Brain microvascular endothelial cell (primary cell): ENCODE results near the gene SSR3.

ENCODE experiments used
- DNase-seq: peaks from one replicate; pipeline ENCODE4 v3.0.0-alpha.2; 2020
- H3K27ac ChIP-seq: fragments of 250-450 bp; sonication (Bioruptor Pico); 2 replicates; pipeline ENCODE4 v1.5.1; 2020; ENCODE audit warnings: mild to moderate bottlenecking, moderate library complexity
- H3K27me3 ChIP-seq: fragments of 250-450 bp; sonication (Bioruptor Pico); replicated peaks from 2 replicates; pipeline ENCODE4 v1.5.1; 2020; ENCODE audit warnings: mild to moderate bottlenecking
- H3K36me3 ChIP-seq: fragments of 250-450 bp; sonication (Bioruptor Pico); replicated peaks from 2 replicates; pipeline ENCODE4 v1.5.1; 2020; ENCODE audit warnings: mild to moderate bottlenecking
- H3K4me3 ChIP-seq: 2 replicates; pipeline ENCODE4 v1.5.1; 2011; ENCODE audit warnings: low read depth, mild to moderate bottlenecking, control low read depth, low read length, moderate library complexity
- CTCF ChIP-seq: IDR thresholded peaks from 2 replicates; pipeline ENCODE4 v1.5.1; 2011; ENCODE audit warnings: low read depth, mild to moderate bottlenecking, moderate library complexity, low read length, control low read depth, inconsistent platforms; ENCODE audit errors: missing control alignments
- in situ Hi-C: cut with HindIII; loops from 2 replicates; pipeline ENCODE4 v1.10.0; 2017; ENCODE audit warnings: low sequenced_read_pairs, low pct_ligation_motif_present

The SSR3 gene

DNA sequence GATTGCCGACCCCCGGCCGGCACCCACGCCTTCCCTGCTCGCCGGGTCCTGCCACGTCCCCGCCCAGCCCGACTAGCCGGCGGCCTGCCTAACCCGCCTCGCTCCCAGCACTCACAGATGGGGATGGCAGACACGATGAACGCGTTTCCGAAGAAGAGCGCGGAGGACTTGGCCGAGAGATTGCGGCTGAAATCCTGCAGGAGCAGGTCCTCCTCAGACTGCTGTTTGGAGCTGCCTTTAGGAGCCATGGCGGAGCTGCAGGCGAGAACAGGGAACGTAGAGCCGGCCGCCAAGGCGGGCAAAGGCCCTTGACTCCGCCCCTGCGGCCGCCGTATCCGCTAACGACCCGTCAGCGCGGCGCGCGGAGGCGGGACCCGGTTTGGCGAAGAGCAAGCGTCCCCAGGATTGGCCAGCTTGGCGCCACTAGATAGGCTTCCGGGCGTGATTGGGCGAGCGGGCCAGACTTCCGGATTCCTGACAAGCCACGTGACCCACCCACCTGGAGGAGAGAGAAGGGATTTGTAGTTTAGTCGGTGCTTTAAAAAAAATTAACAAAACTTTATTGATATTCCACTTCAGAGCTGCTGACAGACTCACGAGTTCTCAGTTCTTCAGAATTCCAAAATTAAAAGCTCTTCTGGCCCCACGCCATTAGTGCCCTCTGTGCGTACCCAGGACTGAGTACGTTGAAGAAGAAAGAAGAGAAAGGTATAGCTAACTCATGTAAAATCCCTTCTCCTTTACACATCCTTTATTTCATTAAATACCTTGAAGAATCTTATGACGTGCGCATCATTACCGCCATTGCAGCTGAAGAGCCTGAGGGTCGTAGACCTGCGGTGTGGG, at the start of gene SSR3:
Gene SSR3 (minus strand): TSS at position 276 of the 846 bp plus-strand sequence. CDS start 28 bp downstream, at position 248.
- H3K4me3 ChIP-seq: peak within 1 kb of the TSS; percentile 86
- peak within 1 kb of the TSS; percentile 91 for H3K27ac ChIP-seq
- peaks cover 24% of the 10 kb centered on the region for H3K36me3 ChIP-seq
- H3K27me3 ChIP-seq: no peaks in the 10 kb centered on the region
- TF ChIP-seq CTCF: peak; percentile 6
- DNase-seq: peak; percentile 99
- in situ Hi-C loops: no loop called here

- no peak for DNase-seq
- no peak for TF ChIP-seq CTCF
- Histone ChIP-seq H3K36me3 (no peaks in the 10 kb centered on the region), H3K27ac (no peak overlapping the region), H3K27me3 (no peaks in the 10 kb centered on the region), H3K4me3 (no peak overlapping the region)
- in situ Hi-C loops: no loop called here
Measured at GRCh38 chr3:156604064-156604641, 49.2 kb upstream of the SSR3 start.

GRCh38 chr3:156603379-156604017, 48.6 kb upstream of the SSR3 start:
- H3K27ac ChIP-seq: no peak overlapping the region
- H3K36me3 ChIP-seq: no peaks in the 10 kb centered on the region
- H3K4me3 ChIP-seq: no peak overlapping the region
- TF ChIP-seq CTCF: no peak
- no peaks in the 10 kb centered on the region for H3K27me3 ChIP-seq
- DNase-seq: no peak
- in situ Hi-C loops: no loop called here

DNA sequence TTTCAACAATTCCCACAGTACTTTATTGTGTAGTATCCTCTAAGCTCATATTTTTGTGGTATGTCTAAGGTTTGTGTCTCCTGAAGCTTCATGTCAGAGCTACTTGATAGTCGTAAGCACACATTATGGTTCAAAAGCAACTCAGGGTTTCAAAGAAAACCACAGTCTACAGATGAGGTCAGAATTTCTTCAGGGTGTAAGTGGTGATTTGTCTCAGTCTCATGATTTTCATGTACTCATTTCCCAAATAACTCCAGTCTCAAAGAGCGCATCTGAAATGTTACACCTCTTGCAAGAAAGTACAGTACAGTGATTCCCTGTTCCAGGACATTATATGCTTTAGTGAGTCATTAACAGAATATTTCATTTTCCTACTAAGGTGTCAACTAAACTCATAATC, 47.5 kb upstream of the SSR3 start:
- Histone ChIP-seq H3K27ac (no peak overlapping the region), H3K27me3 (no peaks in the 10 kb centered on the region), H3K36me3 (no peaks in the 10 kb centered on the region), H3K4me3 (no peak overlapping the region)
- DNase-seq: no peak
- TF ChIP-seq CTCF: no peak
- in situ Hi-C loops: no loop called here

DNA sequence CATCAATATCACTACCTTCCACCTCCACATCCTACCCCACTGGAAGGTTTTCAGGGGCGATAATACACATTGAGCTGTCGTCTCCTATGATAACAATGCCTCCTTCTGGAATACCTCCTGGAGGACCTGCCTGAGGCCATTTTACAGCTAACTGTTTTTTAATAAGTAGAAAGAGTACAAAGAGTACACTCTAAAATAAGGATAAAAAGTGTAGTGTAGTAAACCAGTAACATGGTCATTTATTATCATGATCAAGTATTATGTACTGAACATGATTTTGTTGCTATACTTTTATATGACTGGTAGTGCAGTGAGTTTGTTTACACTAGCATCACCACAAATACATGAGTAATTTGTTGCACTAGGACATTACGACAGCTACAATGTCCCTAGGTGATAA, 46.6 kb upstream of the SSR3 start:
- Histone ChIP-seq H3K27me3 (no peaks in the 10 kb centered on the region), H3K27ac (no peak overlapping the region), H3K36me3 (no peaks in the 10 kb centered on the region), H3K4me3 (no peak overlapping the region)
- TF ChIP-seq CTCF: no peak
- no peak for DNase-seq
- in situ Hi-C loops: no loop called here
